Uterus (tissue), 2 donors: ENCODE data around the gene TALDO1.

ENCODE experiments used
- CTCF ChIP-seq, 4 experiments: fragments of 200-600 bp in 2 of 4; fragments of 450-650 bp in 2 of 4; sonication (generic) in 2 of 4; IDR thresholded peaks; one replicate each; pipeline ENCODE4 v1.5.1; 2016 to 2019; ENCODE audit warnings: antibody characterized with exemption in 4 of 4, mild to moderate bottlenecking in 2 of 4, moderate library complexity in 1 of 4
- POLR2A ChIP-seq, 2 donors: fragments of 450-650 bp; IDR thresholded peaks; one replicate each; pipeline ENCODE4 v1.6.1; 2016; ENCODE audit warnings: antibody characterized with exemption in 2 of 2, mild to moderate bottlenecking in 1 of 2, moderate library complexity in 1 of 2

- TF ChIP-seq CTCF (IDR thresholded peaks at IDR 0.05) (no peak), POLR2A (IDR thresholded peaks at IDR 0.05) (no peak)
These were observed 4.6 kb upstream of the TALDO1 start for GRCh38 chr11:742571-743201.
